HL-60 (cell line): ENCODE results near the gene DHRS13.
"Not testable (repeated sequence)": the region's sequence is repeated elsewhere in the genome, so short reads cannot be mapped to it uniquely, and the experiment has no call there.

Experiments
- DNase-seq, 2 experiments: peaks; one replicate each; pipeline ENCODE4 v3.0.0-alpha.2; 2010 to 2020; ENCODE audit warnings: low read depth in 1 of 2, low spot score in 1 of 2
- H3K27ac ChIP-seq: fragments of 250-450 bp; sonication (Bioruptor Pico); replicated peaks from 2 replicates; pipeline ENCODE4 v1.5.1; 2020; ENCODE audit warnings: mild to moderate bottlenecking, moderate library complexity
- H3K27me3 ChIP-seq: fragments of 250-450 bp; sonication (Bioruptor Pico); 2 replicates; pipeline ENCODE4 v1.5.1; 2021; ENCODE audit warnings: mild to moderate bottlenecking, moderate library complexity; ENCODE audit not compliant: insufficient read depth, poor library complexity, severe bottlenecking
- H3K4me3 ChIP-seq: replicated peaks from 2 replicates; pipeline ENCODE4 v1.5.1; 2011; ENCODE audit warnings: mild to moderate bottlenecking, control low read depth, low read length; ENCODE audit not compliant: insufficient read depth
- GABPA ChIP-seq: IDR thresholded peaks from 2 replicates; pipeline ENCODE4 v1.6.1; 2012; ENCODE audit warnings: low read depth
- POLR2AphosphoS5 ChIP-seq: IDR thresholded peaks from 2 replicates; pipeline ENCODE4 v1.6.1; 2012; ENCODE audit warnings: low read depth
- SPI1 ChIP-seq: IDR thresholded peaks from 2 replicates; pipeline ENCODE4 v1.6.1; 2012; ENCODE audit warnings: low read depth, mild to moderate bottlenecking, borderline replicate concordance
- TF ChIP-seq, protein P1 (sequence below): IDR thresholded peaks from one replicate; pipeline ENCODE4 v1.5.1; 2011; ENCODE audit warnings: low read length, control low read depth, inconsistent platforms; ENCODE audit not compliant: insufficient read depth
- TF ChIP-seq, protein P2 (sequence below): IDR thresholded peaks from 2 replicates; pipeline ENCODE4 v1.6.1; 2012; ENCODE audit warnings: low read depth; ENCODE audit not compliant: insufficient replicate concordance

The DHRS13 gene

DNA sequence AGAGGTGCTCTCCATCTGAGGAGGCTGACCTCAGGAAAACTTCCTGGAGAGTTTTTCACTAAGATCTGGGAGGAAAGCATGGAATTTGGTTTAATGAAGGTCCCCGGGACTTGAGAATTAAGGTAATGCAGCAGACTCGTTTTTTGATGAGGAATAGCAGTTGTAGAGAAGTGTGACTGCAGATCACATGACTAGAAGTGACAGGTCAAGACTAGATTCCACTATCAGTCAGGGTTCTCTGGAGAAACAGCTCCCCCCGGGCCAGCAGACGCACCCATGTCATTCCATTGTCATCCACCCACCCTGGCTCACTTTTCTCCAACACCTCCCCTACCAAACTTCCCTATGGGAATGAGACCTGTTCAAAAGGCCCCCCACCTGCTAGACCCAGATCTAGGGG is 1.9 kb upstream of the DHRS13 start:
- Histone ChIP-seq H3K27me3 (no peaks in the 10 kb centered on the region), H3K27ac (no peak overlapping the region), H3K4me3 (no peak overlapping the region)
- DNase-seq: no peak
- 0 out of 2 replicates have a peak, but pooled peaks have one; percentile 6 for TF ChIP-seq POLR2AphosphoS5
- TF ChIP-seq SPI1: no peak

DNA sequence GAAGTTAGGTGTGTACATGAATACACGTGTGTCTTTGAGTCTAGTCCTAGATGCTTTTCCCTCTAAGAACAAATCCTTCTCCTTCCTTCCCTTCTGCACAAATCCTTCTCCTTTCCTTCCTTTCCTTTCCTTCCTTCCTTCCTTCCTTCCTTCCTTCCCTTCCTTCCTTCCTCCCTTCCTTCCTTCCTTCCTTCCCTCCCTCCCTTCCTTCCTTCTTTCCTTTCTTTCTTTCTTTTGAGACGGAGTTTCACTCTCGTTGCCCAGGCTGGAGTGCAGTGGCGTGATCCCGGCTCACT is 615 bp upstream of the DHRS13 start:
- not testable (repeated sequence) for H3K4me3 ChIP-seq, H3K27me3 ChIP-seq, H3K27ac ChIP-seq, DNase-seq

DNA sequence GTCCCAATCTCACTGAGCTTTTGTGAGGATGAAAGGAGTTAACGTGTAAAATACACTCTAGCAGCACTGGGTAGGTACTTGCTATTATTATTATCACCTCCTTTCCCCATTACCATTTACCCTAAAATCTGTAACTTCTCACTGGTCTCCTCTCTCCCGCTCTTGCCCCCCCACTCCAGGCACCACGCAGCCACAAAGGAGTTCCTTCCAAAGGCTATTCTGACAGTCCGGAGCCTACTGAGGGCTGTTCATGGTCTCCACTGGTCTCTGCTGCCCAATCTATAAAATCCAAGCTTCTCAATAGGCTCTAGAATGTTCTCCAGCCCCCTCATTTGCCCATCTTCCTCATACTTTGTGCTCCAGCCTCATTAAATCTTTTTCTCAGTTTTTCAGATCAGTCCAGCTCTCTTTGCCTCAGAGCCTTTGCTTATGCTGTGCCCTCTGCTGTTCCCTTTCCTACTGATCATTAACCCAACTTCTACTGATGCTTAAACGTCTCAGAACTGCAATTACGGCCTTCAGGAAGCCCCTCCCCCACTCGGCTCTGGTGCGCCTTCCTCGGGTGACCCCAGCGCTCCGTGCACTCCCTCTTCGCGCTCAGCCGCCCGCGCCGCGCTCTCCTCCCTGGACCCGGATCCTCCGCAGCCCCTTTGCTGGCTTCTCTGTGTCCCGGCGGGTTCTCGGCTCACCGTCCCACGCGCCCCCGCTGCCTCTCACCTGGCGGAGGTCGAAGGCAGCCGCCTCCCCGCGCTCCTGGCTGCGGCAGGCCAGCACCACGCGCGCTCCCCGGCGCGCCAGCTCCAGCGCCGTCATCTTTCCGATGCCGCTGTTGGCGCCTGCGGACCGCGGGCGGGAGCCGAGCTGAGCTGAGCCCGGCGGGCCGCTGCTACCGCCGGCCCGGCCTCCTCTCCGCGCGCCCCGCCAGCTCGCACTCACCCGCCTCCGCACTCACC is 737 bp downstream of the DHRS13 start:
- H3K4me3 ChIP-seq: peak overlapping the region; percentile 66
- H3K27me3 ChIP-seq: no peaks in the 10 kb centered on the region
- TF ChIP-seq, protein P1, sequence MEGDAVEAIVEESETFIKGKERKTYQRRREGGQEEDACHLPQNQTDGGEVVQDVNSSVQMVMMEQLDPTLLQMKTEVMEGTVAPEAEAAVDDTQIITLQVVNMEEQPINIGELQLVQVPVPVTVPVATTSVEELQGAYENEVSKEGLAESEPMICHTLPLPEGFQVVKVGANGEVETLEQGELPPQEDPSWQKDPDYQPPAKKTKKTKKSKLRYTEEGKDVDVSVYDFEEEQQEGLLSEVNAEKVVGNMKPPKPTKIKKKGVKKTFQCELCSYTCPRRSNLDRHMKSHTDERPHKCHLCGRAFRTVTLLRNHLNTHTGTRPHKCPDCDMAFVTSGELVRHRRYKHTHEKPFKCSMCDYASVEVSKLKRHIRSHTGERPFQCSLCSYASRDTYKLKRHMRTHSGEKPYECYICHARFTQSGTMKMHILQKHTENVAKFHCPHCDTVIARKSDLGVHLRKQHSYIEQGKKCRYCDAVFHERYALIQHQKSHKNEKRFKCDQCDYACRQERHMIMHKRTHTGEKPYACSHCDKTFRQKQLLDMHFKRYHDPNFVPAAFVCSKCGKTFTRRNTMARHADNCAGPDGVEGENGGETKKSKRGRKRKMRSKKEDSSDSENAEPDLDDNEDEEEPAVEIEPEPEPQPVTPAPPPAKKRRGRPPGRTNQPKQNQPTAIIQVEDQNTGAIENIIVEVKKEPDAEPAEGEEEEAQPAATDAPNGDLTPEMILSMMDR: no peak
- no peak for TF ChIP-seq GABPA
- TF ChIP-seq, protein P2, sequence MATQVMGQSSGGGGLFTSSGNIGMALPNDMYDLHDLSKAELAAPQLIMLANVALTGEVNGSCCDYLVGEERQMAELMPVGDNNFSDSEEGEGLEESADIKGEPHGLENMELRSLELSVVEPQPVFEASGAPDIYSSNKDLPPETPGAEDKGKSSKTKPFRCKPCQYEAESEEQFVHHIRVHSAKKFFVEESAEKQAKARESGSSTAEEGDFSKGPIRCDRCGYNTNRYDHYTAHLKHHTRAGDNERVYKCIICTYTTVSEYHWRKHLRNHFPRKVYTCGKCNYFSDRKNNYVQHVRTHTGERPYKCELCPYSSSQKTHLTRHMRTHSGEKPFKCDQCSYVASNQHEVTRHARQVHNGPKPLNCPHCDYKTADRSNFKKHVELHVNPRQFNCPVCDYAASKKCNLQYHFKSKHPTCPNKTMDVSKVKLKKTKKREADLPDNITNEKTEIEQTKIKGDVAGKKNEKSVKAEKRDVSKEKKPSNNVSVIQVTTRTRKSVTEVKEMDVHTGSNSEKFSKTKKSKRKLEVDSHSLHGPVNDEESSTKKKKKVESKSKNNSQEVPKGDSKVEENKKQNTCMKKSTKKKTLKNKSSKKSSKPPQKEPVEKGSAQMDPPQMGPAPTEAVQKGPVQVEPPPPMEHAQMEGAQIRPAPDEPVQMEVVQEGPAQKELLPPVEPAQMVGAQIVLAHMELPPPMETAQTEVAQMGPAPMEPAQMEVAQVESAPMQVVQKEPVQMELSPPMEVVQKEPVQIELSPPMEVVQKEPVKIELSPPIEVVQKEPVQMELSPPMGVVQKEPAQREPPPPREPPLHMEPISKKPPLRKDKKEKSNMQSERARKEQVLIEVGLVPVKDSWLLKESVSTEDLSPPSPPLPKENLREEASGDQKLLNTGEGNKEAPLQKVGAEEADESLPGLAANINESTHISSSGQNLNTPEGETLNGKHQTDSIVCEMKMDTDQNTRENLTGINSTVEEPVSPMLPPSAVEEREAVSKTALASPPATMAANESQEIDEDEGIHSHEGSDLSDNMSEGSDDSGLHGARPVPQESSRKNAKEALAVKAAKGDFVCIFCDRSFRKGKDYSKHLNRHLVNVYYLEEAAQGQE: no peak
- DNase-seq: peak; percentile 54 to 58
- H3K27ac ChIP-seq: peak overlapping the region; percentile 66

DNA sequence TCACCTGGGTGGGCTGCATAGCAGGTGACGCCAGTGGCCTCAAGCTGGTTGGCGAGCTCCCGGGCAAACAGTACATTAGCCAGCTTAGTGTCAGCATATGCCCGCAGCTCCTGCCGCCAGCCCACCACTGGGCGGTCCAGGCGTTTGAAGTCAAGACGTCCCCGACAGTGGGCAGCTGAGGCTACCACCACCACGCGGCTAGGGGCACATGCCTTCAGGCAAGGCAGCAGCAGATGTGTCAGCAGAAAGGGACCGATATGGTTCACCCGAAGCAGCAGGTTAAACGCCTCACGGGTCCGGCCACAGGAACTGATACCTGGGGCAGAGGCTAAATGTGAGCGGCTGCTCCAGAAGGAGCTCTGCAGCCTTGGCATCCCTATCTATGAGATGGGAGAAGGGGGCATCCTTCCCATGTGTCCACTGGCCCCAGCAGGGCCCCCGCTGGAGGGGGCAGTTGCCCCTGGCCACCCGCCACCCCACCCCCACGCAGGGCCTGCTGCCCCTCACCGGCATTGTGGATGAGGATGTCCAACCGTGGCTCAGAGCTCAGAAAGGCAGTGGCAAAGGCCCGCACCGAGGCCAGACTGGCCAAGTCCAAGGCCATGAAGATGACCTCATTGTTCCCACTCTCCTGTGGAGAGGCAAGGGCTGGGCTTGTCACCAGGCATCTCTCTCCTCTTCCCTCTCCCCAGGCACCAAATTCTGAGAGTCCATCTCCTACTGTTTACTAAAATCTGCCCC is 1.7 kb downstream of the DHRS13 start:
- no peaks in the 10 kb centered on the region for H3K27me3 ChIP-seq
- no peak overlapping the region for H3K27ac ChIP-seq
- no peak for DNase-seq
- no peak for TF ChIP-seq SPI1
- H3K4me3 ChIP-seq: peak overlapping the region; percentile 66; the same call in 1 of the 2 replicates

DNA sequence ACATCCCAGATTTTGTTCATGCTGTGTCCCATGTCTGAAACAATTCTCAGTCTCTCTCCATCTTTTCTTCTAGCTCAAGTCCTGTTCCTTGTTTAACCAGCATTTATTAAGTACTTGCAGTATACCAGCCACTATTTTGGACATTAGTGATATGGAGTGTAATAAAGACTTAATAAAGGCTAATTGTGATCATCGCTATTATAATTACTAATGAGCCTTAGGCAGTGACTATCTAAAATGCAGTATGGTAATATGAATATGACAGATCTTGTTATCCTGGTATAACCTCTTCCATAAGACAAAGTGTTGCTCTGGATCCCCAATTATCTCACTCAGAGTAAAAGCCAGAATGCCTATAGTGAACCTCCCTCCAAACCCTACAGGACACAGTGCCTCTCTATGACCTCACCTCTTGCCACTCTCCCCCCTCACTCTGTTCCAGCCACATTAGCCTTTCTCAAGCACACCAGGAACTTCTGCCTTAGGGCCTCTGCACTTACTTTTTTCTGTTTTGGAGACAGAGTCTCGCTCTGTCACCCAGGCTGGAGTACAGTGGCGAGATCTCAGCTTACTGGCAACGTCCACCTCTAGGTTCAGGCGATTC is 3.6 kb downstream of the DHRS13 start:
- H3K4me3 ChIP-seq: no peak overlapping the region
- H3K27ac ChIP-seq: no peak overlapping the region
- DNase-seq: peak in 1 of 2 experiments; percentile 19
- TF ChIP-seq SPI1 (no peak), GABPA (no peak), POLR2AphosphoS5 (no peak)
- TF ChIP-seq, protein P1: no peak
- TF ChIP-seq, protein P2: no peak
- no peaks in the 10 kb centered on the region for H3K27me3 ChIP-seq
